Measurements from ENCODE around the gene SMARCA2.
A peak's percentile ranks its signal among the peaks of the same experiment; 100 is the strongest.

Gene SMARCA2

GRCh38 chr9:2043243-2043642 lies 28.1 kb downstream of the SMARCA2 start:
- CTCF ChIA-PET = interaction anchor here (1.1 to 1.8 kb wide), 2 partner anchors 11 to 15 kb away, joined by 3 read pairs; no protein-coding TSS in a partner anchor
- POLR2A ChIA-PET = no interaction called here
- DNase-seq (ENCODE audit: extremely low spot score) = peak; percentile 22
- TF ChIP-seq CTCF (IDR thresholded peaks at IDR 0.05; ENCODE audit: control extremely low read depth, extremely low read depth, low read depth, missing control alignments) = no peak

GRCh38 chr9:2043881-2044462 lies 28.8 kb downstream of the SMARCA2 start:
- ChIA-PET POLR2A (no interaction called here), CTCF (interaction anchor here (1.1 to 1.7 kb wide), 3 partner anchors 16 to 43 kb away, joined by 3 to 5 read pairs (median 4); no protein-coding TSS in a partner anchor)
- DNase-seq (ENCODE audit: extremely low spot score) = no peak
- no peak for TF ChIP-seq CTCF (IDR thresholded peaks at IDR 0.05; ENCODE audit: control extremely low read depth, extremely low read depth, low read depth, missing control alignments)

GRCh38 chr9:2047144-2047671 lies 32.1 kb downstream of the SMARCA2 start:
- CTCF ChIA-PET = no interaction called here

GRCh38 chr9:2047916-2048315 lies 32.8 kb downstream of the SMARCA2 start:
- no peak for DNase-seq (ENCODE audit: extremely low spot score)
- ChIA-PET POLR2A (no interaction called here), CTCF (interaction anchor here (0.7 to 2.1 kb wide), 5 partner anchors 10 to 39 kb away, joined by 3 to 8 read pairs (median 4); no protein-coding TSS in a partner anchor)
- TF ChIP-seq CTCF (IDR thresholded peaks at IDR 0.05; ENCODE audit: control extremely low read depth, extremely low read depth, low read depth, missing control alignments) = no peak

More at GRCh38 chr9:2047144-2047671, 32.1 kb downstream of the SMARCA2 start:
- DNase-seq (ENCODE audit: extremely low spot score) = no peak
- TF ChIP-seq CTCF (IDR thresholded peaks at IDR 0.05; ENCODE audit: control extremely low read depth, extremely low read depth, low read depth, missing control alignments) = no peak
- POLR2A ChIA-PET = no interaction called here

GRCh38 chr9:2050236-2050635 lies 35.1 kb downstream of the SMARCA2 start:
- ChIA-PET POLR2A (no interaction called here), CTCF (interaction anchor here (1.6 kb wide), 1 partner anchor 9 kb away, joined by 4 read pairs; no protein-coding TSS in a partner anchor)

More at GRCh38 chr9:2050236-2050635, 35.1 kb downstream of the SMARCA2 start:
- DNase-seq (ENCODE audit: extremely low spot score) = no peak
- TF ChIP-seq CTCF (IDR thresholded peaks at IDR 0.05; ENCODE audit: control extremely low read depth, extremely low read depth, low read depth, missing control alignments) = no peak
